ENCODE results near the gene NOL8. TPM values are rescaled to one million over a fixed set of nuclear protein-coding genes. Genes with fewer than 3 reads are reported as not detected.

NOL8 gene
- total and polyA plus RNA-seq, 2 donors (not counting 1 experiment from before 2014, with no cell fraction given) = 20.0 to 28.6 TPM

DNA sequence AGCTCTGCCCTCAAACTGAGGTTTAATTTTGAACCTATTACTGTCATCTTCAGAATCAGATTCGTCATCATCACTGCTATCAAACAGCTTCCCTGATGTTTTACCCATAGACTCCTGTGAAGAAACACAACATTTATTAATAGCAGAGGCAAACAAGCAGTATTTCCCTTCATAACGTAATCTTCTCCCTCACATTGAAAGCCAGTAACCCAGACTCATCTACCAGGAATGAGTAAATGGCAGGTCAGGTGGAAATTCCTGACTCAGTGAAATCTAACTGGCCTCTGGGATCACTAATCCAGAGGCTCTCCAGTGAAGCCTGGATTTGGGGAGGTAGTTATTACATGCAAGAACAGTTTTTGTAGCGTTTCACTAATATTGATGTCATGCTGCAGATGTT lies 14.6 kb downstream of the NOL8 start:
- DNase-seq (ENCODE audit: low read depth in 2 of 2) = no peak
- H3K36me3 ChIP-seq (ENCODE audit: control insufficient read depth, insufficient read depth, low read length) = peaks cover 5% of the 10 kb centered on the region

DNA sequence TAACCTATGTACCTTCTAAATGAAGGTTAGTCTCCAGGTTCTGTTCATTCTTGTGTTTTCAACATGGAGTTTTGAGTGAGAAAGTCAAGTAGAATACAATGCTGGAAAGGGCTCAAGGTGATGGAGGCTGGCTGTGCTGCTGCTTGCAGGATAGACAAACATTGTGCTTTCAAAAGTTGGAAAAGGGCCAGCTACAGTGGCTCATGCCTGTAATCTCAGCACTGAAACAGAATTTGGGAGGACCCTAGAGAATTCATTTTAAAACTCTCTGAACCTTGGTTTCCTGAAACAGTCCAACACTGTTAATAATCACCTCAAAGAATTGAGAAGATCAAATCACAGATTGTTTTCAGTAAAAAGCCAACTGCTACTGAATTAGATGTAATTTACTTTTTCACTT lies 16.3 kb downstream of the NOL8 start:
- peaks cover 11% of the 10 kb centered on the region for H3K36me3 ChIP-seq (ENCODE audit: control insufficient read depth, insufficient read depth, low read length)
- no peaks in the 10 kb centered on the region for H3K9me3 ChIP-seq (ENCODE audit: control insufficient read depth, insufficient read depth, low read depth, low read length)
- no peak overlapping the region for H3K4me3 ChIP-seq (replicated peaks in 1 of 4; ENCODE audit: control extremely low read depth in 1 of 4, insufficient read depth in 1 of 4, low read depth in 3 of 4, low read length in 4 of 4)
- no peaks in the 10 kb centered on the region for H4K20me1 ChIP-seq (ENCODE audit: control insufficient read depth, extremely low read depth, insufficient read depth, low read length)
- TF ChIP-seq, protein P1, sequence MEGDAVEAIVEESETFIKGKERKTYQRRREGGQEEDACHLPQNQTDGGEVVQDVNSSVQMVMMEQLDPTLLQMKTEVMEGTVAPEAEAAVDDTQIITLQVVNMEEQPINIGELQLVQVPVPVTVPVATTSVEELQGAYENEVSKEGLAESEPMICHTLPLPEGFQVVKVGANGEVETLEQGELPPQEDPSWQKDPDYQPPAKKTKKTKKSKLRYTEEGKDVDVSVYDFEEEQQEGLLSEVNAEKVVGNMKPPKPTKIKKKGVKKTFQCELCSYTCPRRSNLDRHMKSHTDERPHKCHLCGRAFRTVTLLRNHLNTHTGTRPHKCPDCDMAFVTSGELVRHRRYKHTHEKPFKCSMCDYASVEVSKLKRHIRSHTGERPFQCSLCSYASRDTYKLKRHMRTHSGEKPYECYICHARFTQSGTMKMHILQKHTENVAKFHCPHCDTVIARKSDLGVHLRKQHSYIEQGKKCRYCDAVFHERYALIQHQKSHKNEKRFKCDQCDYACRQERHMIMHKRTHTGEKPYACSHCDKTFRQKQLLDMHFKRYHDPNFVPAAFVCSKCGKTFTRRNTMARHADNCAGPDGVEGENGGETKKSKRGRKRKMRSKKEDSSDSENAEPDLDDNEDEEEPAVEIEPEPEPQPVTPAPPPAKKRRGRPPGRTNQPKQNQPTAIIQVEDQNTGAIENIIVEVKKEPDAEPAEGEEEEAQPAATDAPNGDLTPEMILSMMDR (conservative IDR thresholded peaks at IDR 0.05 in 1 of 2, IDR thresholded peaks at IDR 0.05 in 1 of 2; ENCODE audit: low read depth in 1 of 2, low read length in 2 of 2) = no peak
- no peak for TF ChIP-seq EZH2 (IDR thresholded peaks at IDR 0.05; ENCODE audit: low read length, missing control alignments)
- no peak for DNase-seq (ENCODE audit: low read depth in 2 of 2)
- no peak overlapping the region for H3K27ac ChIP-seq (ENCODE audit: insufficient read depth, low read length)
- H3K4me1 ChIP-seq (ENCODE audit: control insufficient read depth, extremely low read depth, insufficient read depth, low read length) = no peaks in the 10 kb centered on the region
- H2AFZ ChIP-seq (ENCODE audit: low read length) = no peak overlapping the region
- no peak overlapping the region for H3K4me2 ChIP-seq (ENCODE audit: extremely low read depth, insufficient read depth, low read length)
- H3K9ac ChIP-seq (ENCODE audit: insufficient read depth, low read length) = no peak overlapping the region
- no peaks in the 10 kb centered on the region for H3K27me3 ChIP-seq (ENCODE audit: control insufficient read depth, insufficient read depth, low read length)
- no peaks in the 10 kb centered on the region for H3K79me2 ChIP-seq (ENCODE audit: control insufficient read depth, insufficient read depth, low read length)

More for the DNA sequence above, 14.6 kb downstream of the NOL8 start:
- no peaks in the 10 kb centered on the region for H3K27me3 ChIP-seq (ENCODE audit: control insufficient read depth, insufficient read depth, low read length)
- TF ChIP-seq EZH2 (IDR thresholded peaks at IDR 0.05; ENCODE audit: low read length, missing control alignments) = no peak
- TF ChIP-seq, protein P1 (conservative IDR thresholded peaks at IDR 0.05 in 1 of 2, IDR thresholded peaks at IDR 0.05 in 1 of 2; ENCODE audit: low read depth in 1 of 2, low read length in 2 of 2) = no peak
- no peak overlapping the region for H3K4me2 ChIP-seq (ENCODE audit: extremely low read depth, insufficient read depth, low read length)
- H4K20me1 ChIP-seq (ENCODE audit: control insufficient read depth, extremely low read depth, insufficient read depth, low read length) = no peaks in the 10 kb centered on the region
- H2AFZ ChIP-seq (ENCODE audit: low read length) = no peak overlapping the region
- H3K9ac ChIP-seq (ENCODE audit: insufficient read depth, low read length) = no peak overlapping the region
- no peak overlapping the region for H3K4me3 ChIP-seq (replicated peaks in 1 of 4; ENCODE audit: control extremely low read depth in 1 of 4, insufficient read depth in 1 of 4, low read depth in 3 of 4, low read length in 4 of 4)
- H3K4me1 ChIP-seq (ENCODE audit: control insufficient read depth, extremely low read depth, insufficient read depth, low read length) = no peaks in the 10 kb centered on the region
- H3K9me3 ChIP-seq (ENCODE audit: control insufficient read depth, insufficient read depth, low read depth, low read length) = no peaks in the 10 kb centered on the region
- H3K27ac ChIP-seq (ENCODE audit: insufficient read depth, low read length) = no peak overlapping the region
- no peaks in the 10 kb centered on the region for H3K79me2 ChIP-seq (ENCODE audit: control insufficient read depth, insufficient read depth, low read length)

DNA sequence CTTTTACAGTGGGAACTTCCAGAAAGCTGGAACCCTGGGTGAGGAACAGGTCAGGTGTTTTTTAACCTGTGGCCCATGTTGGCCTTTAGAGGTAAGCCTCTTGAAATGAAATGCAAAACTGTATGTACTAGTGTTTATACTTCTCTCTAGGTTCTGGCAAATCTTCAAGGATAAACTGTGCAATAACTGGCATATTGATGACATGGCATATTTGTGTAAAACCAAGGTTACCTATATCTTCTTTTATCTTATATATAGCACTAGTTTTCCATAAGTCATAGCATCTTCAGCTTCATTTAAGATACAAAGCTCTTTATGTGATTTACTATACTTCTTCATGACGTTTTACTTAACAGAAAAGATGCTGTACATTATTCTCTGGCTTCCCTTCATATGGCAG lies 24.2 kb downstream of the NOL8 start:
- DNase-seq (ENCODE audit: low read depth in 2 of 2) = no peak
- Histone ChIP-seq H3K9me3 (ENCODE audit: control insufficient read depth, insufficient read depth, low read depth, low read length) (no peaks in the 10 kb centered on the region), H2AFZ (ENCODE audit: low read length) (no peak overlapping the region), H3K4me2 (ENCODE audit: extremely low read depth, insufficient read depth, low read length) (no peak overlapping the region), H3K9ac (ENCODE audit: insufficient read depth, low read length) (no peak overlapping the region), H3K4me3 (replicated peaks in 1 of 4; ENCODE audit: control extremely low read depth in 1 of 4, insufficient read depth in 1 of 4, low read depth in 3 of 4, low read length in 4 of 4) (no peak overlapping the region), H3K27me3 (ENCODE audit: control insufficient read depth, insufficient read depth, low read length) (no peaks in the 10 kb centered on the region), H3K27ac (ENCODE audit: insufficient read depth, low read length) (no peak overlapping the region), H3K79me2 (ENCODE audit: control insufficient read depth, insufficient read depth, low read length) (no peaks in the 10 kb centered on the region), H3K36me3 (ENCODE audit: control insufficient read depth, insufficient read depth, low read length) (peaks cover 15% of the 10 kb centered on the region), H4K20me1 (ENCODE audit: control insufficient read depth, extremely low read depth, insufficient read depth, low read length) (no peaks in the 10 kb centered on the region), H3K4me1 (ENCODE audit: control insufficient read depth, extremely low read depth, insufficient read depth, low read length) (no peaks in the 10 kb centered on the region)
- no peak for TF ChIP-seq EZH2 (IDR thresholded peaks at IDR 0.05; ENCODE audit: low read length, missing control alignments)
- TF ChIP-seq, protein P1 (conservative IDR thresholded peaks at IDR 0.05 in 1 of 2, IDR thresholded peaks at IDR 0.05 in 1 of 2; ENCODE audit: low read depth in 1 of 2, low read length in 2 of 2) = no peak
